ENCODE results near the gene RHOC.

Gene RHOC

DNA sequence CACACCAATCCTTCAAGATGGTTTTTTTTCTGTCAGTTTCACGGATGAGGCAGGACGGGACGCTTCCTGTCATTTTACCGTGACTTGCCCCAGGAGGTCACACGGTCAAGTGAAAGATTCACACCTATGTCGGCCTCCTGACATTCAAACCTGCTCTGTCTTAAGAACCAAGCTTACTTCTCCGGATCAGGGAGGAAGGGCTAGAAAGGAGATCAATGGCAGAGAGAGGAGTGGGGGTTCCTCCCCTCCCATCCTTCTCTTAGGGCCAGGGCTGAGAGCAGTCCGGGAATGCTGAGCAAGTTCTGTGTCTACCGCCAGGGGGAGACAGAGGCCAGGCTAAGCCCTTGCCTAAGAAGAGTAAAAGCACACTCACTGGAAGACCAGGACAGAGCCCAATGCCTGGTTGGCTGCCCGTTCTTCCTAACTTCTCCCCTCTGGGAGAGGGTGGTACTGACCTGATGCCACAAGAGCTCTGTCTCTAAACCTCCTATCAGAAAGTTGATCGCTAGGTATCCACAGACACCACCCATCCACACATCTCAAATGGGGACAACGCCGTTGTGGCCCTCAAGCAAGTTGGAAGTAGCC, 9.3 kb upstream of the RHOC start:
- peak; percentile 92 for DNase-seq

DNA sequence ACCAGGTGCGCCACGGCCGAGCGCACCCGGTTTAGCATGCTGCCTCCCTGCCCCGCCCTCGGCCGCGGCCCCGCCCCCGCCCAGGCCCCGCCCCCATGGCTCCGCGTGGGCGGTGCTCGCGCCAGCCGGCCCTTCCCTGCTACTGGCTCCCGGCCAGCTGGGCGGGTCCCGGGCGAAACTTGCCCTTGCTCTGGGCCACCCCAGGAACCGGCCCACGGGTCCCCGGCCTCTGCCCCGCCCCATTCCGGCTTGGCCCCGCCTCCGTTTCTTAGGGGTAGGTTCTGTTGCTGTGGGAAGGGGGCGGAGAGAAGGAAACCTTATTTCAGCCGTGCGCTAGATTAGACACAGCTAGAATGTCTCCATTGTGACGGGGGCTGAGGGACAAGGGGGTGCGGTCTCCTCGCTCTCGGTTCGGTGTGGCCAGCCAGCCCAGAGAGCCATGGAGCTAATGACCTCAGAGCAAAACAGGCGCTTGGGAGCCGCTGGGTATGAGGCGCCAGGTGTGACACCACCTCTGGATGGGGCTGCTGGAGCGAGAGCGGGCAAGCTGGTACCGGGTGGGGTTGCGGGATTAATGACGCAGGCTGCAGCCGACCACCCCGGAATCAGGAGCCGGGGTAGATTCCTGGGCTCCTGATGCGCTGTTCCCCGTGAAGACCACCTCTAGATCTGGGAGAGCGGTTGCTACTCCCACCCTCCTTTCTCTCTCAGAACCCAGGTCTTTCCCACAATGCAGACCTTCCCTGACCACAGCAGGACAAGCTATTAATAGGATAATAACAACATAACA, 8.5 kb upstream of the RHOC start, which contains the start of gene PPM1J:
TSS of gene PPM1J (minus strand) at position 69 of the 790 bp plus-strand sequence. CDS start at position 38, 31 bp downstream.
- peak; percentile 97 for DNase-seq

- peak; percentile 63 for DNase-seq
Observed at GRCh38 chr1:112714313-112715263, 7.7 kb upstream of the RHOC start.

GRCh38 chr1:112713466-112714312, 6.8 kb upstream of the RHOC start:
- peak; percentile 41 for DNase-seq

DNA sequence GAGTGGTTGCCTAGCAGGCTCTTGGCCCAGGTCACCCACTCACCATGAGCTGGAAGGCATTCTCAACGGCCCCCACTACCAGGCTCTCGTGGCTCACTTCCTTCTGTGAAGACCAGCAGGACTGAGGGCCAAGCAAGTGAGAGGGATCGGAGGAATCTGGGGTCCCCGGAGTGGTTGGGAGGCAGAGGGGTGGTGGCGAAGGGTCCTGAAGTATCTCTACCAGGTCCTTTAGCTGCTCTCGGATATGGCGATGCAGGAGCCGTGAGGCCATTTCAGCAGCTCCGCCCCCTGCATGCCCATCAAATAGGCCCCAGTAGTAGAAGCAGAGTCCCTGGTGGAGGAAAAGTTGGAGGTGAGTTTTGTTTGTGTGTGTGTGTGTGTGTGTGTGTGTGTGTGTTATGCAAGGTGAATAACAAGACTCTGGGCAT, 5.8 kb upstream of the RHOC start:
- DNase-seq = no peak

DNA sequence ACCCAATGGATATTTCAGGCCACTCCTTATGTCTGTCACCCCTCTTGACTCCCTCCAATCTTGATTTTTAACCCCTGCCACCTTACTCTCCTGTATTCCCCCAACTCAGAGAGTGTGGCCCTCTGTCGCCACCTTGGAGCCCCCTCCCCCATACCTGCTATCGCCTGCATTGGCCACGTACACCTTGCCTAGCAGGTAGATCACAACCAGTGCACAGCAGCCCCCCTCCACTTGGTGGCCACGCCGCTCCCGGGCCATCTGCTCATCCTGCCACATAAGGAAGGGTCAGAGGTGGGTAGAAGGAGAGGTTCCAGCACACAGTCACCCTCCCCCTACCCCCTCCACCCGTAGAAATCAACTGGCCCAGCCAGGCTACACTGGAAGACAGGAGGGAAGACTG, 5.3 kb upstream of the RHOC start:
- DNase-seq = no peak

- DNase-seq = no peak
Observed at GRCh38 chr1:112711670-112712069, 4.7 kb upstream of the RHOC start.

DNA sequence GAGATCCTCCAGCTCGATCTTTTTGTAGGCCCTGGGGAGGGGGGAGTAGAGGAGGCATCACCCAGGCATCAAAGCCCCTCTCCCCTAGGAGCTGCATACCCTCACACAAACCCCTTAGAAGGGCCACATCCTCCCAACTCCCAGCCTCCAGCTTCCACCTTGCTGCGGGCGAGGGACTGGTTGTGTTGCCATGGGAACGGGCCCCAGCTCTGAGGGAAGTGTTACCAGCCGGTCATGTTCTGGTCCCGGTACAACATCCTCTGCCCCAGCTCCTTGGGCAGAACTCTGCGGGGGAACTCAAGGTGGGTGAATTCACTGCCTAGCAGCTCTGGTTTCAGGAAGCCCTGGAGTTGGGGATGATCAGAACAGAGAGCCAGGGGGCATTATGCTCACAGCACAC, 4.1 kb upstream of the RHOC start:
- DNase-seq = no peak

DNA sequence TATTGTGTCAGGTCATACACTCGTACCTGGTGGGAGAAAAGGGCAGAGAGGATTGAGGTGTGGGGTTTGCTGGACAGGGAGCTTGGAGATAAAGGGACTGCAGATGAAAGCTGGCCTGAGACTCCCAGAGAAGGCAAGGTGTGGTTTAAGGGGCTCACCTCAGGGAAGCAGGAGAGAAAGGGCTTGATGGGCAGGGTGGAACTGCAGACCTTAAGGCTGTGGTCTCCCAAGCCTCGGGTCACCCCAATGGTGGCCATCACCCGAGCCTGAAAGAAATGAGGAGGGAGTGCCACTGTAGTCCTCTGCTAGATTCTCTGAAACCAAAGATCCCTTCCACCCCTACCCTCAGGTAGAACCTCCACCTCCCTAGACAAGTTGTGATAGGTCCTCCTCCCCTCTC, 3.7 kb upstream of the RHOC start:
- DNase-seq = no peak

GRCh38 chr1:112710159-112710558, 3.2 kb upstream of the RHOC start:
- no peak for DNase-seq

GRCh38 chr1:112708489-112708888, 1.6 kb upstream of the RHOC start:
- DNase-seq = no peak

DNA sequence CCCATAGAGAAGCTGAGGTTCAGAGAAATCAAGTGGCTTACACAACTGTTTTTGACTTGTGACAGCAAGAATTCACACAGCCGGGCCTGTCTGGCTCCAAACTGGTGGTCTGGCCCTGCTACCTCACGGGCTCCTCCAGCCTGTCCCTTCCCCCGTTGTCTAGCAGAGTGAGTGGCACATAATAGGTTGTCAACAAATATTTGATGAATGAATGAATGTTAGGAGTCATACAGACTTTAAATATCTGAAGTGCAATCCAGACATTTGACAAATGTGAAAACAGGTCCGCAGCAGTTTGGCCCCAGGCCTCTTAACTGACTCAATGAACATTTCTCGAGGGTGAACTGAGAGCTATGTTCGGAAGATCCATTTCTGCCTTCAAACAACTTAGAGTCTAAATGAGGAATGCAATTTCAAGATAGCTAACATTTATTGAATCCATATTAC, 1.1 kb upstream of the RHOC start:
- no peak for DNase-seq

- peak; percentile 95 for DNase-seq
Observed at GRCh38 chr1:112707221-112708001, 484 bp upstream of the RHOC start.

DNA sequence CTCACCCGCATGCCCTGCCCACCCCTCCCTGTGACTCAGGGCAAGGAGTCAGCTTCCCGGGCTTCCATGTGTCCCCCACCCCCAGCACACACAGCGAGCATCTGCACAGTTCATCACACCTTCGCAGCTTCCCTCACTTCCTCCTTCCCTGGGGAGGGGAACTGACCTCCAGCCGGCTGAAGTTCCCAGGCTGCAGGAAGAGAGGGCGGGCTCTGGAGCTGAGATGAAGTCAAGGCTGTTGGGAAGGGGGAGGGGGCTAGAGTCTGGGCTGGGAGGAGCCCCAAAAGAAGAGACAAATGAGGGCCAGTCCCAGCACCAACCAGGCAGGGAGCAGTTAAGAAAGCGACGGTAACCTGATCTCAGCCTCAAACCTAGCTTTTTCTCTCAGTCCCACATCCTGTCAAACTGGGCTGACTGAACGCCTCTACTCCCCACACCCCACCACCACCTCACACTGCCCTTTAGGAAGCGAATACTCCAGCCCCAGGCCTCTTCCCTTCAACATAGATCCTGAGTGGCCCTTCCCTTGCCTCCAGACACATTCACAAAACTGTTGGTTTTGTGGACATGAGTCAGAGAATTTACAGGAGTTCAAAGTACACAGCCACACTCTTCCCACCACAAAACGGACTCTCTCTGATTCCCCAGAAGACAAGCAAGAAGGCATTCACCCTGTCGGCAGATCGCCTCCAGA, 1.8 kb downstream of the RHOC start:
- peak; percentile 91 for DNase-seq

DNA sequence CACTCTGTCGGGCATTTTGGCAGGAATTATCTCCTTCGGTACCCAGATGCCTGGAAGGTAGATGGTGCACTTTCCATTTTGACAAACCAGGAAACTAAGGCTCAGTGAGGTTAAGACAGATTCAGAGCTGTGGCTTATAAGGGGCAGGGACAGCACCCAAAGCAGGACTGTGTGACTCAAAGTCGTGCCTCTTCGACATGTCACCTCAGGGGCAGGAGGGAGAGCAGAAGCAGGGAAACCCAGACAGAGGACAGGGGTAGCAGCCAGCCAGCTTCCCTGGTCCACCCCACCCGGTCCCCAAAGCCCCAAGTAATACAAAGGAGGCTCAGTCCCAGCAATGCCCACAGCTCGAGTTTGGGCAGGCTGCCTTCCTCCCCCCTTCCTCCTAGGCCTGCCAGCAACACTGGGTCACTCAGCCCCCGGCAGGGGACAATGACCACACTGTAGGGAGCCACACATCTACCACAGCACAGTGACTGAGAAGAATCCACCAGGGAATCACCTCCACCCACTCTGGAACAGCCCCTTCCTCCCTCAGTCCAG, 2.5 kb downstream of the RHOC start:
- DNase-seq = no peak

DNA sequence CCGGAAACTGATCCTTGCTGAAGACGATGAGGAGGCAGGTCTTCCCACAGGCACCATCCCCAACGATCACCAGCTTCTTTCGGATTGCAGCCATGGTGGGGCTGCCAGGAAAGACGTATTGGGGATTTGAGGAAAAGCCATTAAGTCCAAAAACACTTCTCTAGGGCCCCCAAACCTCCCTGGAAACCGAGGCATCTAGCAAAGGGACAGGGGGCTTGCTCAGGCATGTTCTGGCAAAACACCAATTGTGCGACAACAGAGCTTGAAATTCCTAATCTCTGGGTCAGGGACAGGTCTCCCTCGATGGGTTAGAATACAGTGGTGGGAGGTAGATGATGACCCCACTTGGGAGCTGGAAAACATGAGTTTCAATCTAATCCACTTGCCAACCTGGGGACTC, 3.2 kb downstream of the RHOC start:
- DNase-seq = no peak

DNA sequence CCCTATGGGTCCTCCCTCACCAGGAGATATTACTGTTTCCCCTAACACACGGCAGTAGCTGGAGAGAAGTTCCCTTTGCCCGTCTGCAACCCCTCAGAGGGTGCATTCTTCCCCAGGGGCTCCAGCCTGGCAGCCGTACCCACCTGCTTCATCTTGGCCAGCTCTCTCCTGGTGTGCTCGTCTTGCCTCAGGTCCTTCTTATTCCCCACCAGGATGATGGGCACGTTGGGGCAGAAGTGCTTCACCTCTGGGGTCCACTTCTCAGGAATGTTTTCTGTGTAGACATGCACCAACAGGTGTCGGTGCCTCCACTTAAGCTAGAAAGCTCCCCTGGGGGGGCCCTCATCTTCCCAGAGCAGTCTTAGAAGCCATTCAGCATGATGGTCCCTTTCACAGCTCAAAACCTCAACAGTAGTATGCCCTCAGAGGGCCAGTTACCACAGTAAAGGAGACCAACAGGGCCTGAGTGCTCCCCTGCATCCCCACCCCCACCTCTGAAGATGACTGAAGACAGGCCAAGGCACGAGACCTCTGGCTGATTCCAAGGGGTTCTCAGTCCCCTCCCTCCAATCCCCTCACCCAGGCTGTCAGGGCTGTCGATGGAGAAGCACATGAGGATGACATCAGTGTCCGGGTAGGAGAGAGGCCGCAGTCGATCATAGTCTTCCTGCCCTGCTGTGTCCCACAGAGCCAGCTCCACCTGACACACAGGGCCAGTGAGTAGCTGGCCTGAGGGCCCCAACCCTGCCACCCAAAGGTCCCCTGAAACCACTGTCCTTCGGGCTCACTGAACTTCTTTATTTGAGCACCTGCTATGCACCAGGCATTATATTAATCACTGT, 4.3 kb downstream of the RHOC start:
- DNase-seq = no peak

GRCh38 chr1:112702067-112702395, 4.9 kb downstream of the RHOC start:
- DNase-seq = no peak

- DNase-seq = no peak
Observed at GRCh38 chr1:112701227-112702066, 5.5 kb downstream of the RHOC start.
